Hepatocyte (in vitro differentiated cells): ENCODE measurements around the gene ITPKA. TPM values are rescaled to one million over a fixed set of nuclear protein-coding genes. Genes with fewer than 3 reads are reported as not detected.

Experiments used
- DNase-seq: peaks from one replicate; pipeline ENCODE4 v3.0.0-alpha.2; 2016; ENCODE audit warnings: low spot score
- H2AFZ ChIP-seq: fragments of 200-600 bp; sonication (generic); 2 replicates; pipeline ENCODE4 v1.6.0; 2016; ENCODE audit warnings: antibody characterized with exemption, mild to moderate bottlenecking
- H3K27ac ChIP-seq: fragments of 200-600 bp; sonication (generic); 2 replicates; pipeline ENCODE4 v1.5.1; 2016; ENCODE audit warnings: mild to moderate bottlenecking
- H3K27me3 ChIP-seq: fragments of 200-600 bp; sonication (generic); 2 replicates; pipeline ENCODE4 v1.6.1; 2016
- H3K36me3 ChIP-seq: fragments of 200-600 bp; sonication (generic); replicated peaks from 2 replicates; pipeline ENCODE4 v1.5.1; 2016; ENCODE audit warnings: low read depth; ENCODE audit not compliant: insufficient read depth
- H3K4me1 ChIP-seq: fragments of 200-600 bp; sonication (generic); 2 replicates; pipeline ENCODE4 v1.5.1; 2016; ENCODE audit warnings: mild to moderate bottlenecking, moderate library complexity; ENCODE audit not compliant: insufficient read depth
- H3K4me2 ChIP-seq: fragments of 200-600 bp; sonication (generic); 2 replicates; pipeline ENCODE4 v1.6.0; 2016
- H3K4me3 ChIP-seq: fragments of 200-600 bp; sonication (generic); 2 replicates; pipeline ENCODE4 v1.5.1; 2016; ENCODE audit warnings: mild to moderate bottlenecking
- H3K79me2 ChIP-seq: fragments of 200-600 bp; sonication (generic); 2 replicates; pipeline ENCODE4 v1.6.0; 2017; ENCODE audit warnings: mild to moderate bottlenecking
- H3K9me2 ChIP-seq: fragments of 200-600 bp; sonication (generic); replicated peaks from 2 replicates; pipeline ENCODE4 v1.6.0; 2017; ENCODE audit warnings: mild to moderate bottlenecking; ENCODE audit not compliant: insufficient read depth
- H3K9me3 ChIP-seq: fragments of 200-600 bp; sonication (generic); 2 replicates; pipeline ENCODE4 v1.5.1; 2016; ENCODE audit warnings: low read depth, mild to moderate bottlenecking
- H4K20me1 ChIP-seq: fragments of 200-600 bp; sonication (generic); 2 replicates; pipeline ENCODE4 v1.6.0; 2016; ENCODE audit warnings: mild to moderate bottlenecking; ENCODE audit not compliant: insufficient read depth, poor library complexity, severe bottlenecking
- EZH2 ChIP-seq: fragments of 200-600 bp; sonication (generic); IDR thresholded peaks from 2 replicates; pipeline ENCODE4 v1.6.1; 2016; ENCODE audit warnings: antibody characterized with exemption, mild to moderate bottlenecking, borderline replicate concordance
- EZH2phosphoT487 ChIP-seq: fragments of 200-600 bp; sonication (generic); IDR thresholded peaks from one replicate; pipeline ENCODE4 v1.6.1; 2018; ENCODE audit warnings: antibody characterized with exemption, mild to moderate bottlenecking, low read depth, moderate library complexity; ENCODE audit not compliant: unreplicated experiment, severe bottlenecking
- WGBS: methylation state at CpG from one replicate; pipeline ENCODE4 v1.1.6; 2016; ENCODE audit warnings: low lambda C conversion rate; ENCODE audit errors: missing lambda C conversion rate; 5-methylcytosine and 5-hydroxymethylcytosine counted together
- polyA plus RNA-seq: library from polyadenylated mRNA; unstranded; fragments of >200 nt; fragmentation: Nextera tagmentation; extraction: Ambion mirVana; gene quantifications from 2 replicates; pipeline ENCODE4 v1.2.1, GENCODE V29; 2016
- total RNA-seq: library from RNA; depleted of rRNA; stranded (reverse); fragments of >200 nt; gene quantifications from 2 replicates; pipeline ENCODE4 v1.2.3, GENCODE V29; 2014
- TF ChIP-seq, protein P1 (sequence below): fragments of 200-600 bp; sonication (generic); IDR thresholded peaks from 2 replicates; pipeline ENCODE4 v1.5.1; 2016; ENCODE audit warnings: antibody characterized with exemption, mild to moderate bottlenecking; ENCODE audit not compliant: poor library complexity

Gene ITPKA
- total and polyA plus RNA-seq, 2 experiments from 2014 or later: 20.5 to 33.3 TPM

- Histone ChIP-seq H3K9me3 (no peaks in the 10 kb centered on the region), H3K27ac (no peak overlapping the region), H4K20me1 (no peaks in the 10 kb centered on the region), H3K36me3 (no peaks in the 10 kb centered on the region), H3K27me3 (peaks cover 13% of the 10 kb centered on the region), H3K79me2 (no peaks in the 10 kb centered on the region), H3K4me3 (no peak overlapping the region), H2AFZ (no peak overlapping the region), H3K4me2 (no peak overlapping the region), H3K9me2 (no peaks in the 10 kb centered on the region), H3K4me1 (peaks cover 7% of the 10 kb centered on the region)
- DNase-seq: no peak
- WGBS: 95% methylated on average over 8 of the region's 8 CpGs
- no peak for TF ChIP-seq EZH2
- TF ChIP-seq, protein P1, sequence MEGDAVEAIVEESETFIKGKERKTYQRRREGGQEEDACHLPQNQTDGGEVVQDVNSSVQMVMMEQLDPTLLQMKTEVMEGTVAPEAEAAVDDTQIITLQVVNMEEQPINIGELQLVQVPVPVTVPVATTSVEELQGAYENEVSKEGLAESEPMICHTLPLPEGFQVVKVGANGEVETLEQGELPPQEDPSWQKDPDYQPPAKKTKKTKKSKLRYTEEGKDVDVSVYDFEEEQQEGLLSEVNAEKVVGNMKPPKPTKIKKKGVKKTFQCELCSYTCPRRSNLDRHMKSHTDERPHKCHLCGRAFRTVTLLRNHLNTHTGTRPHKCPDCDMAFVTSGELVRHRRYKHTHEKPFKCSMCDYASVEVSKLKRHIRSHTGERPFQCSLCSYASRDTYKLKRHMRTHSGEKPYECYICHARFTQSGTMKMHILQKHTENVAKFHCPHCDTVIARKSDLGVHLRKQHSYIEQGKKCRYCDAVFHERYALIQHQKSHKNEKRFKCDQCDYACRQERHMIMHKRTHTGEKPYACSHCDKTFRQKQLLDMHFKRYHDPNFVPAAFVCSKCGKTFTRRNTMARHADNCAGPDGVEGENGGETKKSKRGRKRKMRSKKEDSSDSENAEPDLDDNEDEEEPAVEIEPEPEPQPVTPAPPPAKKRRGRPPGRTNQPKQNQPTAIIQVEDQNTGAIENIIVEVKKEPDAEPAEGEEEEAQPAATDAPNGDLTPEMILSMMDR: no peak
- no peak for TF ChIP-seq EZH2phosphoT487
Measured at GRCh38 chr15:41517895-41518449, 24.3 kb downstream of the ITPKA start.

DNA sequence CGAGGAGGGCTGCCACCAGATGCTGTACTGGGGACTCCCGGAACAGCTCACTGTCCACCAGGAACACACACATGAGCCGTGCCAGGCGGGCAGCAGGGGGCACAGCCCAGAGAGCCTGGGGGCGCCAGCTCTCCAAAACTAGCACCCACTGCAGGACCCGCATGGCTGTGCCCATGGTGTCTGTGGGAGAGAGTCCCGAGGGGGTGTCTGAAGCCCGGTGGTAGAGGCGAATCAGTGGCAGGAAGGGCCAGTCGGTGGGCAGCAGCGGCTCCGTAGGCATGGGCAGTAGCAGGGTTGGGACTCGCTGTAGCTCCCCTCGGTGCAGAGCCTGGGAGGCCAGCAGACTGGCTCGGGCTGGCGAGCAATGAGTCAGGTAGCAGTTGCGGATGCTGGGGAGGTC, 27.0 kb downstream of the ITPKA start:
- Histone ChIP-seq H3K4me3 (no peak overlapping the region), H3K4me2 (no peak overlapping the region), H3K27me3 (no peaks in the 10 kb centered on the region), H2AFZ (no peak overlapping the region), H3K4me1 (no peaks in the 10 kb centered on the region), H4K20me1 (no peaks in the 10 kb centered on the region), H3K27ac (no peak overlapping the region), H3K36me3 (no peaks in the 10 kb centered on the region), H3K9me3 (no peaks in the 10 kb centered on the region), H3K79me2 (no peaks in the 10 kb centered on the region), H3K9me2 (no peaks in the 10 kb centered on the region)
- 98% methylated on average over 17 of the region's 17 CpGs for WGBS
- no peak for DNase-seq
- TF ChIP-seq EZH2 (no peak), EZH2phosphoT487 (no peak)
- TF ChIP-seq, protein P1: no peak

GRCh38 chr15:41521614-41522013, 27.9 kb downstream of the ITPKA start:
- no peaks in the 10 kb centered on the region for H3K36me3 ChIP-seq
- TF ChIP-seq, protein P1: no peak
- TF ChIP-seq EZH2phosphoT487: no peak
- TF ChIP-seq EZH2: no peak

GRCh38 chr15:41523097-41523496, 29.4 kb downstream of the ITPKA start:
- 96% methylated on average over 5 of the region's 5 CpGs for WGBS
- no peaks in the 10 kb centered on the region for H3K27me3 ChIP-seq
- H3K9me3 ChIP-seq: no peaks in the 10 kb centered on the region
- no peak for DNase-seq
- no peaks in the 10 kb centered on the region for H3K9me2 ChIP-seq
- H3K27ac ChIP-seq: no peak overlapping the region
- TF ChIP-seq EZH2: no peak
- TF ChIP-seq, protein P1: no peak
- no peaks in the 10 kb centered on the region for H4K20me1 ChIP-seq
- no peaks in the 10 kb centered on the region for H3K79me2 ChIP-seq
- H3K4me1 ChIP-seq: no peaks in the 10 kb centered on the region
- no peak overlapping the region for H3K4me2 ChIP-seq
- H3K36me3 ChIP-seq: no peaks in the 10 kb centered on the region
- H3K4me3 ChIP-seq: no peak overlapping the region
- no peak overlapping the region for H2AFZ ChIP-seq

More at GRCh38 chr15:41521614-41522013, 27.9 kb downstream of the ITPKA start:
- 92% methylated on average over 9 of the region's 9 CpGs for WGBS
- DNase-seq: no peak
- no peaks in the 10 kb centered on the region for H3K27me3 ChIP-seq
- H3K79me2 ChIP-seq: no peaks in the 10 kb centered on the region
- H2AFZ ChIP-seq: no peak overlapping the region
- no peaks in the 10 kb centered on the region for H3K4me1 ChIP-seq
- no peak overlapping the region for H3K4me2 ChIP-seq
- no peak overlapping the region for H3K4me3 ChIP-seq
- no peak overlapping the region for H3K27ac ChIP-seq
- no peaks in the 10 kb centered on the region for H4K20me1 ChIP-seq
- no peaks in the 10 kb centered on the region for H3K9me3 ChIP-seq
- no peaks in the 10 kb centered on the region for H3K9me2 ChIP-seq
